Heart left ventricle (tissue), 16 donors: ENCODE results near the gene CCDC82. TPM values are rescaled to one million over a fixed set of nuclear protein-coding genes. Genes with fewer than 3 reads are reported as not detected.
A peak's percentile ranks its signal among the peaks of the same experiment; 100 is the strongest.

Experiments
- ATAC-seq, 4 donors: fragments of 200-7000 bp; cut with Tn5 transposase; one replicate each; pipeline ENCODE4 v1.9.1; 2020 to 2022; ENCODE audit warnings: moderate library complexity in 4 of 4, mild to moderate bottlenecking in 3 of 4, moderate number of reproducible peaks in 1 of 4
- DNase-seq, 5 donors: peaks; one replicate each; pipeline ENCODE4 v3.0.0-alpha.2; 2020
- H3K27ac ChIP-seq, 12 donors: fragments of 200-600 bp; sonication (generic) in 4 of 12; one replicate each; pipeline versions ENCODE4 v1.5.0 to v1.8.0; 2016 to 2022; ENCODE audit warnings: mild to moderate bottlenecking in 2 of 12
- H3K27me3 ChIP-seq, 9 donors: fragments of 200-600 bp; sonication (generic) in 2 of 9; one replicate each; pipeline versions ENCODE4 v1.5.1 to v1.8.0; 2016 to 2022; ENCODE audit warnings: mild to moderate bottlenecking in 3 of 9
- H3K36me3 ChIP-seq, 9 donors: fragments of 200-600 bp; sonication (generic) in 2 of 9; one replicate each; pipeline versions ENCODE4 v1.5.0 to v1.8.0; 2018 to 2022; ENCODE audit warnings: mild to moderate bottlenecking in 2 of 9
- H3K4me1 ChIP-seq, 12 donors: fragments of 200-600 bp; sonication (generic) in 4 of 12; one replicate each; pipeline versions ENCODE4 v1.5.0 to v1.8.0; 2016 to 2022; ENCODE audit warnings: mild to moderate bottlenecking in 3 of 12
- H3K4me3 ChIP-seq, 12 donors: fragments of 200-600 bp; sonication (generic) in 4 of 12; one replicate each; pipeline versions ENCODE4 v1.5.0 to v1.8.0; 2017 to 2022; ENCODE audit warnings: mild to moderate bottlenecking in 9 of 12, moderate library complexity in 4 of 12
- H3K9me3 ChIP-seq, 12 donors: fragments of 200-600 bp; sonication (generic) in 4 of 12; one replicate each; pipeline versions ENCODE4 v1.5.0 to v1.8.0; 2016 to 2022; ENCODE audit warnings: mild to moderate bottlenecking in 1 of 12
- CTCF ChIP-seq, 12 donors: fragments of 200-600 bp; sonication (generic) in 4 of 12; IDR thresholded peaks; one replicate each; pipeline versions ENCODE4 v1.5.0 to v1.8.0; 2018 to 2022; ENCODE audit warnings: antibody characterized with exemption in 12 of 12, mild to moderate bottlenecking in 5 of 12
- POLR2A ChIP-seq, 2 donors: fragments of 450-650 bp; IDR thresholded peaks; one replicate each; pipeline ENCODE4 v1.6.1; 2017; ENCODE audit warnings: antibody characterized with exemption in 2 of 2, mild to moderate bottlenecking in 2 of 2, moderate library complexity in 2 of 2
- WGBS, 4 donors: extraction: QIAGEN DNeasy Blood & Tissue Kit in 2 of 4; methylation state at CpG; one replicate each; pipeline versions ENCODE4 v1.1.5 to v1.1.7; 2013 to 2018; 5-methylcytosine and 5-hydroxymethylcytosine counted together
- intact Hi-C, 10 donors: fragments of 100-400 bp; cut with DNase I; formaldehyde crosslinking; loops; one replicate each; pipeline versions ENCODE4 v1.11.1 to v1.14.2; 2022
- polyA plus RNA-seq, 2 donors: library from polyadenylated mRNA; stranded (reverse); fragments of 200-250 nt; gene quantifications; one replicate each; pipeline ENCODE4 v1.2.3, GENCODE V29; 2013
- total RNA-seq, 9 donors: library from RNA; depleted of rRNA in 2 of 9; stranded (reverse); fragments of >200 nt in 2 of 9; fragmentation: NEBNext Ultra II Directional in 3 of 9; extraction: Animal tissue kit (Norgen Biotek cat#: 25700) in 3 of 9; gene quantifications; one replicate each; pipeline versions ENCODE4 v1.1.0 to v1.2.4, GENCODE V29; 2016 to 2023
- donor health status: ischemic (EF 13 %, LVEDD 7.1; RV severe dilation, severe dysfunction).
- donor health status: healthy with polysubstance abuse.
- donor health status: DM: no; HTN: yes; CAD: no.
- donor health status: DM: no; HTN: no; CAD: no.
- donor health status: ischemic (EF 25% LVEDD 6.9; RV normal size, moderate dysfunction).
- donor health status: ischemic (EF 25% LVEDD 5.7; RV mildly dilated, moderate dysfunction).
- donor health status: healthy.
- donor health status: DM: yes; HTN: yes; CAD: no.
- donor health status: ischemic (EF 35%, LVEDD 5.7; RV mildly dilated, moderate dysfunction).
- donor health status: nonischemic (EF 11% LVEDD 7.7; RV severe dilation, severe dysfunction).
- donor health status: DM: yes; HTN: yes; CAD: no.
- donor health status: PGD.
- donor health status: ischemic (EF 29% LVEDD 5.4; RV normal size, mild dysfunction).
- donor health status: nonischemic (EF 23%, LVEDD 6.1; RV moderate dilation, normal function).

CCDC82 gene
- total and polyA plus RNA-seq, 11 donors = 5.4 to 16.4 (median 14.5) TPM

GRCh38 chr11:96311120-96311568 is 78.6 kb downstream of the CCDC82 start:
- no peaks in the 10 kb centered on the region for H3K9me3 ChIP-seq
- TF ChIP-seq CTCF (IDR thresholded peaks at IDR 0.05) = no peak
- no peak for TF ChIP-seq POLR2A (IDR thresholded peaks at IDR 0.05)
- ATAC-seq = no peak
- no peak overlapping the region for H3K4me3 ChIP-seq
- H3K36me3 ChIP-seq = no peaks in the 10 kb centered on the region
- H3K27me3 ChIP-seq = no peaks in the 10 kb centered on the region
- WGBS, 4 donors = 49 to 63% (median 58%) methylated on average over 2 of the region's 2 CpGs
- intact Hi-C loops = no loop called here
- H3K27ac ChIP-seq = peak overlapping the region in 2 of 12 donors; percentile 19 to 27
- DNase-seq = no peak
- peaks cover 4 to 94% (median 55%) of the 10 kb centered on the region in 12 donors for H3K4me1 ChIP-seq

GRCh38 chr11:96310236-96310635 is 79.5 kb downstream of the CCDC82 start:
- ATAC-seq = no peak
- Histone ChIP-seq H3K36me3 (no peaks in the 10 kb centered on the region), H3K4me3 (no peak overlapping the region), H3K4me1 (peaks cover 5 to 92% (median 57%) of the 10 kb centered on the region in 12 donors), H3K27me3 (no peaks in the 10 kb centered on the region), H3K27ac (peak overlapping the region in 1 of 12 donors; percentile 19), H3K9me3 (no peaks in the 10 kb centered on the region)
- no peak for DNase-seq
- intact Hi-C loops = no loop called here
- TF ChIP-seq POLR2A (IDR thresholded peaks at IDR 0.05) (no peak), CTCF (IDR thresholded peaks at IDR 0.05) (no peak)
- 76 to 86% (median 78%) methylated on average over 1 of the region's 1 CpG for WGBS, 4 donors

DNA sequence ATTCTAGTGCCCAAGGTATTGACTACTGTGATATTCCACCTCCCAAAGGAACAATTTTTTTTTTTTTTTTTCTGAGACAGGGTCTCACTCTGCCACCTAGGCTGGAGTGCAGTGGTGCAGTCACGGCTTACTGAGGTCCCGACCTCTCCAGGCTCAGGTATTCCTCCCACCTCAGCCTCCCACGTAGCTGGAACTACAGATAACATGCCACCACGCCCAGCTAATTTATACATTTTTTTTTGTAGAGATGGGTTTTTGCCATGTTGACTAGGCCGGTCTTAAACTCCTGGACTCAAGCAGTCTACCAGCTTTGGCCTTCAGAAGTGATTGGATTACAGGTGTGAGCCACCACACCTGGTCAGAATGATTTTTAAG is 80.1 kb downstream of the CCDC82 start:
- H3K36me3 ChIP-seq = no peaks in the 10 kb centered on the region
- peak overlapping the region in 4 of 12 donors; percentile 70 to 85 (median 74) for H3K27ac ChIP-seq
- intact Hi-C loops = loop anchor here in 2 of 10 donors (5.0 to 10.0 kb wide), 2 partner anchors 33 to 55 kb away; partner anchors contain the start of gene MAML2 (in 2 of the 2)
- H3K27me3 ChIP-seq = no peaks in the 10 kb centered on the region
- DNase-seq (no peak), ATAC-seq (no peak)
- H3K4me3 ChIP-seq = no peak overlapping the region
- no peak for TF ChIP-seq CTCF (IDR thresholded peaks at IDR 0.05)
- TF ChIP-seq POLR2A (IDR thresholded peaks at IDR 0.05) = no peak
- no peaks in the 10 kb centered on the region for H3K9me3 ChIP-seq
- 77 to 97% (median 91%) methylated on average over 5 of the region's 5 CpGs for WGBS, 4 donors
- peaks cover 5 to 92% (median 52%) of the 10 kb centered on the region in 12 donors for H3K4me1 ChIP-seq

GRCh38 chr11:96309016-96309642 is 80.6 kb downstream of the CCDC82 start:
- intact Hi-C loops = loop anchor here in 2 of 10 donors (5.0 to 10.0 kb wide), 2 partner anchors 33 to 54 kb away; partner anchors contain the start of gene MAML2 (in 2 of the 2)

More at GRCh38 chr11:96309016-96309642, 80.6 kb downstream of the CCDC82 start:
- Histone ChIP-seq H3K27ac (peak overlapping the region in 9 of 12 donors; percentile 16 to 85 (median 73)), H3K4me3 (no peak overlapping the region), H3K36me3 (no peaks in the 10 kb centered on the region), H3K9me3 (no peaks in the 10 kb centered on the region), H3K27me3 (no peaks in the 10 kb centered on the region), H3K4me1 (peaks cover 5 to 92% (median 47%) of the 10 kb centered on the region in 12 donors)
- TF ChIP-seq POLR2A (IDR thresholded peaks at IDR 0.05) (no peak), CTCF (IDR thresholded peaks at IDR 0.05) (peak in 1 of 12 donors; percentile 8)
- WGBS, 4 donors = 84 to 92% (median 86%) methylated on average over 2 of the region's 2 CpGs
- ATAC-seq (no peak), DNase-seq (no peak)
